IPS DF 4.7 (cell line): ENCODE measurements around the gene FRY.
"Not testable (repeated sequence)": the region's sequence is repeated elsewhere in the genome, so short reads cannot be mapped to it uniquely, and the experiment has no call there.

Experiments
- DNase-seq: peaks from one replicate; pipeline ENCODE4 v3.0.0-alpha.2; 2013; ENCODE audit warnings: low spot score; ENCODE audit errors: extremely low read depth

The FRY gene

GRCh38 chr13:32040052-32040642 is 8.6 kb downstream of the FRY start:
- no peak for DNase-seq

GRCh38 chr13:32040689-32041088 is 9.1 kb downstream of the FRY start:
- no peak for DNase-seq

GRCh38 chr13:32041429-32041828 is 9.9 kb downstream of the FRY start:
- DNase-seq, result no peak

GRCh38 chr13:32042551-32042950 is 11.0 kb downstream of the FRY start:
- no peak for DNase-seq

- no peak for DNase-seq
Observed at GRCh38 chr13:32044446-32044845, 12.9 kb downstream of the FRY start.

- DNase-seq, result no peak
Observed at GRCh38 chr13:32045537-32045936, 14.0 kb downstream of the FRY start.

GRCh38 chr13:32045982-32046785 is 14.6 kb downstream of the FRY start:
- DNase-seq, result no peak

- DNase-seq, result no peak
Observed at GRCh38 chr13:32047088-32047487, 15.5 kb downstream of the FRY start.

GRCh38 chr13:32047793-32048192 is 16.2 kb downstream of the FRY start:
- DNase-seq, result no peak

- DNase-seq, result no peak
Observed at GRCh38 chr13:32048816-32049215, 17.2 kb downstream of the FRY start.

- DNase-seq, result no peak
Observed at GRCh38 chr13:32051156-32051555, 19.6 kb downstream of the FRY start.

- no peak for DNase-seq
Observed at GRCh38 chr13:32056316-32056715, 24.7 kb downstream of the FRY start.

GRCh38 chr13:32057325-32057724 is 25.8 kb downstream of the FRY start:
- not testable (repeated sequence) for DNase-seq

GRCh38 chr13:32059511-32059984 is 28.0 kb downstream of the FRY start:
- no peak for DNase-seq

- no peak for DNase-seq
Observed at GRCh38 chr13:32060401-32060878, 28.9 kb downstream of the FRY start.

- DNase-seq, result no peak
Observed at GRCh38 chr13:32063619-32064233, 32.2 kb downstream of the FRY start.

- no peak for DNase-seq
Observed at GRCh38 chr13:32067149-32067961, 35.8 kb downstream of the FRY start.

GRCh38 chr13:32068255-32068654 is 36.7 kb downstream of the FRY start:
- no peak for DNase-seq

GRCh38 chr13:32073180-32073864 is 41.7 kb downstream of the FRY start:
- no peak for DNase-seq

GRCh38 chr13:32075170-32075851 is 43.7 kb downstream of the FRY start:
- no peak for DNase-seq
